Measurements from ENCODE around the gene SYNPR.

SYNPR gene

GRCh38 chr3:63462732-63463131 is 184.6 kb downstream of the SYNPR start:
- no peak for FAIRE-seq
- no peak for DNase-seq (ENCODE audit: insufficient read length, low spot score)

DNA sequence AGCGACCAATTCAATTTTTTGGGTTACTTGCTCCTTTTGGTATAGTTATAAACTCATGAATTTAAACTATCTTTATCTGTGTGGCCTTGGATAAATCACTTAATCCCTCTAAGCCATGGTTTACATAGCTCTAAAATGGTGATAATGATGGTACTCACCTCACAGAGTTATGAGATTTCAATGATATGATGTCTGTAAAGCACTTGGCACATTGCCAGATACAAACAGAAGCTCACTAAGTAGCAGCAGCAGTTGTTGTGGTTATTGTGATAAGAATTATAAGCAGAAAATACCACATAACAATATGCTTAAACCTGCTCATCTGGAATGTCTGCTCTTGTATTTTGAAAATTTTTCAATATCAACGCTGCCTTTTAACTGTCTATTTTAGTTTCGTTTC is 189.3 kb downstream of the SYNPR start:
- FAIRE-seq = no peak

DNA sequence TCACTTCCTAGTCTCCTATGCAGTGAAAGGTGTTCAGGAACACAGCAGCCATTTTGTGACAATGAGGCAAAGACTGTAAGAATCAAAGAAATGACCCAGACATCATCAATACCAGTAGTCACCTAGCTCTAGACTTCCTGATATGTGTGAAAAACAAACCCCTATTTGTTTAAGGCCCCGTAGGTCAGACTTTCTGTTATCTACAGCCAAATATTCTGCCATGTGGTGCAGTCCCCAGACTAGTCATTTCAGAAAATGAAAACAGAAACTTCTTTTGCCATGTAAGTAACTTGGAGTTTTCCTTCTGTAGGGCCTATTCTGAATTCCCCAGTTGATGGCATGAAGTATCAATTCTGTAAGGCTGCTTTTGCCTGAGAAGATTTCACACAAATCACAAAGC is 192.6 kb downstream of the SYNPR start:
- no peak for DNase-seq (ENCODE audit: insufficient read length, low spot score)
- no peak for FAIRE-seq

More for the DNA sequence above, 189.3 kb downstream of the SYNPR start:
- DNase-seq (ENCODE audit: insufficient read length, low spot score) = no peak

- DNase-seq (ENCODE audit: insufficient read length, low spot score) (no peak), FAIRE-seq (no peak)
Measured at GRCh38 chr3:63471781-63472180, 193.7 kb downstream of the SYNPR start.

DNA sequence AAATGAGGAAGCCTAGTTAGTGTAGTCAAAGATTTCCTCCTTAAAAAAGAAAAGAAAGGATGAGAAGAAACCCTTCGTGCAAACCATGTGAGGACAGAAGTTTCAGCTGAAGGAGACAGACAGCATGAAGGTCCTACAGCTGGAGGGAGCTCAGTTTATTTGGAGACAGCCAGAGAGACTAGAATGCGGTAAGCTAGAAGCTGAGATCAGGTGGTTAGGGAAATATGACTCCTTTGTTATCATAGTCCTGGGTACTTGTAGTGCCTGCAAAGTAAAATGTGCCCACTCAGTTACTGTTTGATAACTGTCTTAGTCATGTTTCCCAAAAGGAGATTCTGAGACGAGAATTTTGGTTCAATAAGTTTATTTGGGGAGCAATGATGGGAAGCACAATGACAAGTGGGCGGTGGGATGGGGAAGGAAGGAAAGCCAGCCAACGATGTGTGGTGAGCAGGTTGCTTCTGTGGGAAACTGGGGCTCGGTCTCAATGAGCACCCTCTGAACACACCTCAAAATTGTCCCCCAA is 195.6 kb downstream of the SYNPR start:
- FAIRE-seq (no peak), DNase-seq (ENCODE audit: insufficient read length, low spot score) (no peak)

- no peak for FAIRE-seq
Measured at GRCh38 chr3:63474828-63475518, 196.9 kb downstream of the SYNPR start.

GRCh38 chr3:63477494-63478129 is 199.5 kb downstream of the SYNPR start:
- DNase-seq (ENCODE audit: insufficient read length, low spot score) = no peak
- no peak for FAIRE-seq

More at GRCh38 chr3:63474828-63475518, 196.9 kb downstream of the SYNPR start:
- DNase-seq (ENCODE audit: insufficient read length, low spot score) = no peak

- no peak for FAIRE-seq
- DNase-seq (ENCODE audit: insufficient read length, low spot score) = no peak
Measured at GRCh38 chr3:63478990-63479660, 201.0 kb downstream of the SYNPR start.

DNA sequence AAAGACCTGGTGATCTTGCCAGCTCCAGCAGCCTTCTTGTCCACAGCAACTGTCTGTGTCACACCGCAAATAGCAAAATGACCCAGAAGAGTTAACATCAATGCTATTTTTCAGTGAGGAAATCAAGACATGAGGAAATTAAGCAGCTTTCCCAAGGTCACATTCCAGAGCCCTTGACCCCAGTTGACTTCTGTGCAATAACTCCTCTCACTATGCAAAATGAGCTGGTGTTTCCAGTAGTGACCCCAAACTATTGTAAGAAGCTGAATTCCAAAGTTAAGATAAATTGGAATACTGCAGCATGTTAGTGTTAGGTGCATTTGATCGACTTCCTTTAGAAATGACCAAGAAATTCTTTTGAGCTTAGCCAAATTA is 201.5 kb downstream of the SYNPR start:
- no peak for DNase-seq (ENCODE audit: insufficient read length, low spot score)
- no peak for FAIRE-seq

- FAIRE-seq (no peak), DNase-seq (ENCODE audit: insufficient read length, low spot score) (no peak)
Measured at GRCh38 chr3:63481627-63482026, 203.5 kb downstream of the SYNPR start.

DNA sequence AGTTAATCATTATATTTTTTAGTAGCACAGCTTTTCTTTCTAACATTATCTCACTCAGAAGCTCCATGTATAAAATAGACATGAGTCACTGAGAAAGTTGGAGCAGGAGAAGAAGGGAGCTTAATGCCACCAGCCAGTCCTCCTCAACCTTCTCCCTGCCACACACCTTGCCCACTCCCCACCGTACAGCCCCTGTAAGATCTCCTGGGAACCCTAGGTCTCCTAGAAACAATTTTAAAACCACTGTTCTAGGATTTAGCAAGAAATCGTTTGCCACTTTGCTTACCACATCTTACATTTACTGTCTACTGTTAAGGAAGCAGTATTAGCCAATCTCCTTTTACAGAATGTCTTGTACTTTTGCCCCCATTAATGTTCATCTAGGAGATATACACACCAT is 204.2 kb downstream of the SYNPR start:
- FAIRE-seq = no peak
- no peak for DNase-seq (ENCODE audit: insufficient read length, low spot score)

DNA sequence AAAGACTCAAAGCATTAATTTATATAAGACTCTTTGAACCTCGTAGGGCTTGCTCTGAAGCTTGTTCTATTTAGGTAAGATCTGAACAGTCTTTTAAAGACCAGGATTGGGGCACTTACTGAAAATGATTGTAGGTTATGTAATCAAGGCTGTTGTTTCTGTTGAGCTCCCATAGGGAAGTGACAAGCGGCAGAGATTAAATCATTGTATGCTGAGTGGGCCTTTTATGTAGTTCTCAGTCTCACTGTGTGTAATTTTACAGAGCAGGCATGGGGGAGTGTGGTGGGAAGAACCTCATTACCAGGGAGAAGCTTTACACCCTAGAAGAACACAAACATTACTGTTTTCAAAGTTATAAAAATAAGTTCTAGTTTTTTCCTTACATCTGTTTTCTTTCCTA is 214.4 kb downstream of the SYNPR start:
- FAIRE-seq = no peak
- no peak for DNase-seq (ENCODE audit: insufficient read length, low spot score)

GRCh38 chr3:63493101-63493500 is 215.0 kb downstream of the SYNPR start:
- no peak for DNase-seq (ENCODE audit: insufficient read length, low spot score)
- no peak for FAIRE-seq

DNA sequence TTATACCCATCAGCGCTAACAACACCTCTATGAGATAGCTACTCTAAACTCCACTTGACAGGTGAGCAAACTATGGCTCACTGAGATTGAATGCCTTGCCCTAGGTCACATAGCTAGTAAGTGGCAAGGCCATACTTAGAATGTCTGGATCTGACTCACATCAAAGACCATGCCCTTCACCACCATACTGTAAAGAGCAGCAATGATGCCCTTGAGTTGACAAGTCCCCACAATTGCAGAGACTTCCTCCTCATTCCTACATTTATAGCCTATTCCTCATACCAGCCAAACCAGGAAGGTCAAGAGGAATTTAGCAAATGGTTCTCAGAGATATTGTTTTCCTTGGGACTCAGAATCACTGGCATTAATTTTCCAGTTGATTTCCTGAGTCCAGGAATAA is 216.5 kb downstream of the SYNPR start:
- FAIRE-seq (no peak), DNase-seq (ENCODE audit: insufficient read length, low spot score) (no peak)

DNA sequence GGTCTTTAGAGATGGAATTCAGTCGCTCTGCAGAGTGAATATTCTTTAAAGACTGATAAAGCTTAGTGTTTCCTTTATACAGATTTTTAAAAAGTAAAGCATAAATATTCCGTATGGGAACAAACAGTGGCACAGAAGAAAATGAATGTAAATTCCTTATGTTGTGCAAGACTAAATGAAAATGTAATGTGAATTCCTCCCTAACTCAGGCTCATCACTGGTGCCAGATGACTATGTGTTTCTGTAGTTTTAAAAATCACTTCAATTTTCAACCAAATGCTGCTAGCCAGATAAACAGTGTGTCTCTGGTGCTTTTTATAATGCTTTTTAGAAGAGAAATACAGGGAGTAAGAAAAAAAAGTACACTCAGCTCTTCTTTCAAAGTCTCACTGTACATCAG is 219.5 kb downstream of the SYNPR start:
- no peak for DNase-seq (ENCODE audit: insufficient read length, low spot score)
- FAIRE-seq = no peak

DNA sequence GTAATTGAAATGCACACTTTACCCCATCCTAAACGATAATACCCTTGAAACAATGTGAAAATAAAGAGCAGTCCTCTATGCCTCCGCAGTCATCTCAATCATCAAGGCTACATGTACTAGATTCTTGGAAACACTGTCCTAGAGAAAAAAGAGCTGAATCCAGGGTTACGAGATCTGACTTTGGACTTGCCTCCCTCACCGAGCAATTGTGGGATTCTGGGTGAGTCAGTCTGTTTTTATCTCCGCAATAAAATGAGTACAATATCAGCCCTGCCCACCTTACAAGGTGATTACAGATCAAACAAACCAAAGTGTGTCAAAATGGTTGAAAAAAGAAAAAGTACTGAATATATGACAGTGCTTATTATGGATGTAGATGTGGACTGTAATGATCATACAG is 222.1 kb downstream of the SYNPR start:
- DNase-seq (ENCODE audit: insufficient read length, low spot score) (no peak), FAIRE-seq (no peak)

DNA sequence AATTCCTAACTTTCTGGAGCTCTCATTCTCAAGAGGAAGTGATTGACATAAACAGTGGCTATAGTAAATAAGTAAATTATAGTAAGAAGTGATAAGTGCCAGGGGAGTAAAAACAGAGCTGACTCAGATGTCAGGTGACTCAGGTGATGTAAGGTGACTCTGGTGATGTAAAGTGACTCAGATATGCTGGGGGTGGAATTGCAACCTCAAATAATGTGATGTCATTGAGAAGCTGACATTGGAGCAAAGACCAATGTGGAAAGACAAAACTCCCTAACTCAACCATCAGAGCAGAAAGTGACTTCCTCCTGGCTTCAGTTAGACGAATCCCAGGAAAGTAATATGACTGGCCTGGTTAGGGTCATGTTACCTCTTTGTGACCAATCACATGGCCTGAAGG is 230.2 kb downstream of the SYNPR start:
- DNase-seq (ENCODE audit: insufficient read length, low spot score) = no peak
- FAIRE-seq = no peak

- no peak for FAIRE-seq
Measured at GRCh38 chr3:63508771-63509170, 230.7 kb downstream of the SYNPR start.

DNA sequence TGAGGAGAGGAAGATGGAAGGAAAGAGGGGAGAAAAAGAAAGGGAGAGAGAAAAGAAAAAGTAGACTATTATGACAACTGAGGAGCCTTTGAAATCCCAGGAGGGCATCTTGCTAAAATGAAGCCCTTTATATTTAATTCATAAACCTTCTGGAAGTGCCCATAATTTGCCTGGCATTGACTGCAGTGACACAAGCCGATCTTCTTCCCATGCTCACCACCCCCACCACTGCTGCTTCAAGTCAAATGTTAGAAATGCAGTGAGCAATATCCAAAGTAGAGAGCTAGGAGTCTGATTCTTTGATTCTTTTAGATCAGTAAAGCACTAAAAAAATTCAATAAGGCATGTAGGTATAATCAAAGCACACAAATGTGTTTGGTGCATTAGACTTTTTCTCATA is 235.7 kb downstream of the SYNPR start:
- FAIRE-seq = no peak

More at GRCh38 chr3:63508771-63509170, 230.7 kb downstream of the SYNPR start:
- no peak for DNase-seq (ENCODE audit: insufficient read length, low spot score)

GRCh38 chr3:63514678-63515077 is 236.6 kb downstream of the SYNPR start:
- DNase-seq (ENCODE audit: insufficient read length, low spot score) = no peak
- no peak for FAIRE-seq

More for the DNA sequence above, 235.7 kb downstream of the SYNPR start:
- no peak for DNase-seq (ENCODE audit: insufficient read length, low spot score)

DNA sequence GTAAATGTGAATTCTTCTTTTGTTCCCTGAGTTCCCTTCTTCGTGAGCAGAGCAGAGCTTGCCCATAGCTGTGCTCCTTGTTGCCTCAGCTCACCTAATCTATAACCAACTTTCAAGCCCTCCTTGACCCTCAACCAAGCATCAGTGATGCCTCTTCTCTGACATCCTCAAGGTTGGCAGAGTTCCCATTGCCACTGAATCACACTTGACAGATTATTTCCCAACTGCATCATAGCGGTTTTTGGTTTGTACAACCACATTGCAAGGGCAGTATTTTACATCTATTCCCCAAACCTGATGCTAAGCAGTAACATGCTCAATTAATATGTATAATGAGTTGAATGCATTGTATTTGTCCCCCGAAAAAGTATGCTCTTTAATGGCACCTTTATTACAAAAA is 241.3 kb downstream of the SYNPR start:
- no peak for DNase-seq (ENCODE audit: insufficient read length, low spot score)
- no peak for FAIRE-seq

- FAIRE-seq = no peak
- DNase-seq (ENCODE audit: insufficient read length, low spot score) = no peak
Measured at GRCh38 chr3:63521657-63522056, 243.5 kb downstream of the SYNPR start.

Data from HTR-8/SVneo (cell line).